ENCODE measurements around the gene SIPA1L3.

DNA sequence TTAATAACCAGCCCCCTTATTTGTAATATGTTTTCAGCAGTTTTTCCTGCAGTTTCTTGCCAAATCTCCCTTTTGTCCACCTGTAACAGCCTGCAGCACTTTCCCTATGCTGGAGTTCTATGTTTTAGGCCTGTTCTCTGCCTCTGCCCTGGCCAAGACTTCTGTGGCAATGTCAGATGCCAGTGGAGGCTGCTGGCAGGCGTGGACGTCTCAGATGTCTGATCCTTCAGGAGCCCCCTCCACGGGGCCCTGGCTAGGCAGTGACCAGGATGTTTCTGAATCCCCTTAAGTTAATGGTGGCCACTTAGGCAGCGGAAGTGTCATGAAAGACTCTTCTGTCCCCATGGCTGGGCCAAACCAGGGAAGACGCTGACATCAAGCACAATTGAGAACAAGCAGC is 40.8 kb downstream of the SIPA1L3 start:
- TF ChIP-seq CTCF (IDR thresholded peaks at IDR 0.05; ENCODE audit: poor library complexity) (no peak), EZH2 (IDR thresholded peaks at IDR 0.05; ENCODE audit: borderline replicate concordance) (no peak), EZH2phosphoT487 (IDR thresholded peaks at IDR 0.05; ENCODE audit: low read depth, severe bottlenecking, unreplicated experiment) (no peak)
